ENCODE measurements around the gene PSMD10.

Gene PSMD10

GRCh38 chrX:108072746-108073145 lies 18.6 kb downstream of the PSMD10 start:
- no peak for DNase-seq (ENCODE audit: low read depth in 2 of 2, low spot score in 1 of 2)

- DNase-seq (ENCODE audit: low read depth in 2 of 2, low spot score in 1 of 2), result no peak
Measured at GRCh38 chrX:108071578-108071977, 19.8 kb downstream of the PSMD10 start.

- no peak for DNase-seq (ENCODE audit: low read depth in 2 of 2, low spot score in 1 of 2)
Measured at GRCh38 chrX:108070891-108071290, 20.5 kb downstream of the PSMD10 start.

DNA sequence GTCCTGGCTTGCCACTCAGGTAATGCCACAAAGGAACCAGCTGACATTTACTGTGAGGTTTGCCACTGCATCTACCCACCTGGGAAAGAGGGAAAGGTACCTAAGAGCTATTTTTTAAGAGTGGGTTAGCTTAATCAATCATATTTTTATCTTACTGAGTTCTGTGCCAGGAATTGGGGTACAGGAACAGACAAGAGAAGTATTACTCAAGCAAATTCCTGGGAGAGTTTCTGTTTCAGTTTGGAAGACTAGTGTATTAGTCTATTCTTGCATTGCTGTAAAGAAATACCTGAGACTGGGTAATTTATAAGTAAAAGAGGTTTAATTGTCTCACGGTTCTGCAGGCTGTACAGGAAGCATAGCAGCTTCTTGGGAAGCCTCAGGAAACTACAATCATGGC lies 23.2 kb downstream of the PSMD10 start:
- no peak for DNase-seq (ENCODE audit: low read depth in 2 of 2, low spot score in 1 of 2)

GRCh38 chrX:108064613-108065012 lies 26.7 kb downstream of the PSMD10 start:
- DNase-seq (ENCODE audit: low read depth in 2 of 2, low spot score in 1 of 2), result no peak

- DNase-seq (ENCODE audit: low read depth in 2 of 2, low spot score in 1 of 2), result no peak
Measured at GRCh38 chrX:108064001-108064400, 27.3 kb downstream of the PSMD10 start.

- DNase-seq (ENCODE audit: low read depth in 2 of 2, low spot score in 1 of 2), result no peak
Measured at GRCh38 chrX:108059801-108060200, 31.5 kb downstream of the PSMD10 start.

GRCh38 chrX:108055546-108055945 lies 35.8 kb downstream of the PSMD10 start:
- DNase-seq (ENCODE audit: low read depth in 2 of 2, low spot score in 1 of 2), result no peak

DNA sequence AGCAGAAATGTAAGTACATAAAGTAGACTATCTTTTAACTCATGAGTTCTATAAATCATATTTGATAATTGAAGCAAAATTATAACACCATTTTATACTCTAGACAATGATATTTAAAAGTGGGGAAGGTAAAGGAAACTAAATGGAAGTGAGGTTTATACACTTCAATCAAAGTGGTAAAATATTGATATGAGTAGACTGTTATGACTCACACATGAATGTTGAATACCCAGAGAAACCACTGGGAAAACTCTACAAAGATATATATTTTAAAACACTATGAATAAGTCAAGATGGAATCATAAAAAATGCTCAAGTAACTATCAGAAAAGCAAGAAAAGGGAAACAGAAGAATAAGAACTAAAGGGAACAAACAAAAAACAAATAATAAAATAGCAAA lies 38.1 kb downstream of the PSMD10 start:
- no peak for DNase-seq (ENCODE audit: low read depth in 2 of 2, low spot score in 1 of 2)

DNA sequence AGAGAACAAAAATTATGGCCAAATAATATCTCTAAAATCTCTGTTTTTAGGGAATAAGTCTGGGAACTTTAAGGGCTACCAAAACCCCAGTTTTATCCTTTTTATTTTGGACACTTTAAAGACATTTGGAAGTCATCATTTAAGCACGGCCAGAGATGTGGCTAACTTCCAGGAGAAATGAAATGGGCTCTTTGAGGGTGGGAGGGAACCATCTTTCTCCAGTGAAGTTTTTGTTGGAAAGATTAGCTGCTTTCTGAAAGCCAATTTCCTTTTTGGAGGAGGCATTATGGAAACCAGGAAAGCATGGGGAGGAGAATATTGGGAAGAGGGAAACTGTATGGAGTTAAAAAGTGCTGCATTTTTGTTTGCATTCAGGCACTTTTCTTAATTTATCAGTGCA lies 41.7 kb downstream of the PSMD10 start:
- no peak for DNase-seq (ENCODE audit: low read depth in 2 of 2, low spot score in 1 of 2)

DNA sequence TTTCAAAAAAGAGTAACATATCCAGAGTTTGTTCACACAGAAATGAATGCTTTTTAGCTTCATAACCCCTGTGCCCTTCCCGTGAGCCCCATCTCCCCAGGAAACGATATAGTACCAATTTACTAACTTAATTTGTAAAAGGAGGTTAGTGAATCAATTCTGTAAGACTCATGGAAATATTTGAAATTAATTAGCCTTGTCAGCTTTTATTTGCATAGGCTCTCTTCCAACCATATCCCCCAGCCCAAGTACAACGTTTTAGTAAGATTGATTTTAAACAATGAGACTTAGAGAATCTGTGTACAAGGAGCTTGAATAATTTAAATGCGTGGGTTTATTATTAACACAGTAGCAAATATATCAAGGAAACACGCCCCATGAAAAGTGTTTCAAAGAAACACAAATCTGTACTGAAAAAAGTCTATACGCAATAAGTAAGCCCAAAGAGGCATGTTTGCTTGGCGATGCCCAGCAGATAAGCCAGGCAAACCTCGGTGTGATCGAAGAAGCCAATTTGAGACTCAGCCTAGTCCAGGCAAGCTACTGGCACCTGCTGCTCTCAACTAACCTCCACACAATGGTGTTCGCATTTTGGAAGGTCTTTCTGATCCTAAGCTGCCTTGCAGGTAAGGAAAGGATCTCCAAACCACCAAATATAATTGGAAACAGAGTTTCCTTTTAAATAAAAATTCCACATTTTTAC lies 46.6 kb downstream of the PSMD10 start, which contains the start of gene VSIG1:
Gene VSIG1 (plus strand): TSS at position 512 of the 703 bp plus-strand sequence. CDS start 66 bp downstream, at position 578.
- no peak for DNase-seq (ENCODE audit: low read depth in 2 of 2, low spot score in 1 of 2)

DNA sequence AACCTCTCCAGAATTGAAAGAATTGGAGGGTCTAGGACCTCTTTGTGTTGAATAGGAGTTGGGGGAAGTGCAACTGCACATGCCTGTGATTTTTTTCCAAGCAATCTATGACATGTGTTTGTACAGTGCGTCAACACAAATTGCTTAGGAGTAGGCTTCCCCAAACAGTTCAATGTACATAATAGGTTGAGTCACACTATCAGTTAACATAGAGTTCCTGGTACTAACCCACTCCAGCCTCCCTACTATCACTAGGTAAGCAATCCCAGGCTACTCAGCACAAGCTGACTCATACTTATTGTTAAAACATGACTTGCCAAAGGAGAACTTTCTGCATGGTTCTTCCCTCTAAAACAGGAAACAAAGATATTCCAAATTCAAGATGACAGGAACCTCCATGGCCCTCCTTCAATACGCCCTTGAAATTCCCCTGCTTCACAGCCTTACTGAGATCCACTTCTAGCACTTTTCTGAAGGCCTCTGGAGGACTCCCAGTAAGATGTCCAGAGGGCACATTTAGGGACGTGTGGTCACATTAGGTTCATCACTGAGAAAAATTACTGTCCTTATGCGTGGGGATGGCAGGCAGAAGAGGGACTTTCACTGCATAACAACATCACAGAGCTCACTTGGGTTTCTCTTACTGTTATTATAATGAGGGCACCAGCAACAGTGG lies 54.9 kb downstream of the PSMD10 start:
- no peak for DNase-seq (ENCODE audit: low read depth in 2 of 2, low spot score in 1 of 2)

- no peak for DNase-seq (ENCODE audit: low read depth in 2 of 2, low spot score in 1 of 2)
Measured at GRCh38 chrX:108034725-108035124, 56.6 kb downstream of the PSMD10 start.

All from stimulated activated CD8-positive, alpha-beta memory T cell treated with anti-CD3 and anti-CD28 coated beads, Interleukin-4, amount 100 ng/mL, for 1 hour (primary cell).